Measurements from ENCODE around the gene PAWR. TPM values are rescaled to one million over a fixed set of nuclear protein-coding genes. Genes with fewer than 3 reads are reported as not detected.

Gene PAWR
- total and polyA plus RNA-seq, 2 of the 13 experiments (the other 11 are each of a cell fraction or from before 2014, with no cell fraction given), result 29.1 to 36.1 TPM

- TF ChIP-seq ZNF775 (CRISPR knock-in tag; IDR thresholded peaks at IDR 0.05; ENCODE audit: borderline replicate concordance), result no peak
- no peak for TF ChIP-seq FOSL1 (CRISPR knock-in tag; IDR thresholded peaks at IDR 0.05; ENCODE audit: borderline replicate concordance)
- TF ChIP-seq ZBTB7B (CRISPR knock-in tag; IDR thresholded peaks at IDR 0.05), result no peak
- TF ChIP-seq ZNF678 (CRISPR knock-in tag; IDR thresholded peaks at IDR 0.05), result no peak
- TF ChIP-seq CEBPB (IDR thresholded peaks at IDR 0.05; ENCODE audit: borderline replicate concordance, low read depth, low read length), result no peak
- no peak for TF ChIP-seq KLF9 (CRISPR knock-in tag; IDR thresholded peaks at IDR 0.05; ENCODE audit: low read depth)
- no peak for TF ChIP-seq ZBTB37 (CRISPR knock-in tag; IDR thresholded peaks at IDR 0.05)
- TF ChIP-seq BATF2 (CRISPR knock-in tag; IDR thresholded peaks at IDR 0.05), result no peak
Measured at GRCh38 chr12:79618848-79619404, 71.8 kb downstream of the PAWR start (continued).

GRCh38 chr12:79617696-79618095 lies 73.1 kb downstream of the PAWR start:
- Histone ChIP-seq H3K79me2 (ENCODE audit: insufficient read depth, low read length) (peaks cover 23% of the 10 kb centered on the region), H3K9me3 (ENCODE audit: low read length) (no peaks in the 10 kb centered on the region), H3K27ac (ENCODE audit: extremely low read length, insufficient read depth, low read length) (no peak overlapping the region), H3K9ac (ENCODE audit: insufficient read depth, low read depth, low read length) (no peak overlapping the region), H3K36me3 (replicated peaks in 1 of 2; ENCODE audit: control insufficient read depth in 1 of 2, insufficient read depth in 2 of 2, low read length in 2 of 2) (peaks cover 20 to 32% of the 10 kb centered on the region in 2 experiments), H3K27me3 (ENCODE audit: control insufficient read depth in 1 of 2, insufficient read depth in 2 of 2, low read length in 2 of 2) (no peaks in the 10 kb centered on the region), H2AFZ (ENCODE audit: low read length) (no peak overlapping the region), H4K20me1 (ENCODE audit: insufficient read depth, low read length) (peaks cover 10% of the 10 kb centered on the region; the same call in 1 of the 2 replicates), H3K4me2 (ENCODE audit: low read depth, low read length) (no peak overlapping the region), H3K4me1 (ENCODE audit: insufficient read depth, low read length) (no peaks in the 10 kb centered on the region), H3K4me3 (replicated peaks in 1 of 3; ENCODE audit: insufficient read depth in 1 of 3, low read depth in 2 of 3, low read length in 3 of 3) (no peak overlapping the region)
- CTCF ChIA-PET (ENCODE audit: low intra/inter-chr PET ratio, low total read pairs), result no interaction called here
- WGBS (ENCODE audit: low lambda C conversion rate), result 97% methylated on average over 4 of the region's 4 CpGs
- POLR2A ChIA-PET, result no interaction called here
- in situ Hi-C loops (cut with HindIII; ENCODE audit: extremely low pct_ligation_motif_present, low pct_unique_long_range_greater_than_20kb) (no loop called here), intact Hi-C loops (cut with micrococcal nuclease; ENCODE audit: unreplicated experiment) (no loop called here)
- no peak for TF ChIP-seq ZSCAN22 (CRISPR knock-in tag; IDR thresholded peaks at IDR 0.05)
- TF ChIP-seq MEF2D (CRISPR knock-in tag; IDR thresholded peaks at IDR 0.05), result no peak
- no peak for TF ChIP-seq ZNF660 (CRISPR knock-in tag; IDR thresholded peaks at IDR 0.05; ENCODE audit: borderline replicate concordance, low read depth)
- no peak for TF ChIP-seq ZNF292 (CRISPR knock-in tag; IDR thresholded peaks at IDR 0.05; ENCODE audit: borderline replicate concordance, low read depth)
- no peak for TF ChIP-seq RXRB (CRISPR knock-in tag; IDR thresholded peaks at IDR 0.05; ENCODE audit: borderline replicate concordance)
- no peak for TF ChIP-seq KDM1A (CRISPR knock-in tag; IDR thresholded peaks at IDR 0.05)
- TF ChIP-seq RELA (CRISPR knock-in tag; IDR thresholded peaks at IDR 0.05), result no peak
- TF ChIP-seq HNRNPL (IDR thresholded peaks at IDR 0.05; ENCODE audit: low read depth, low read length), result no peak
- TF ChIP-seq YEATS4 (CRISPR knock-in tag; IDR thresholded peaks at IDR 0.05; ENCODE audit: borderline replicate concordance), result no peak
- no peak for TF ChIP-seq TAF1 (CRISPR knock-in tag; IDR thresholded peaks at IDR 0.05)
- no peak for TF ChIP-seq ZNF180 (CRISPR knock-in tag; IDR thresholded peaks at IDR 0.05; ENCODE audit: borderline replicate concordance, low read depth)
- no peak for TF ChIP-seq MATR3 (CRISPR knock-in tag; IDR thresholded peaks at IDR 0.05)
- TF ChIP-seq ZNF460 (CRISPR knock-in tag; IDR thresholded peaks at IDR 0.05; ENCODE audit: borderline replicate concordance), result no peak
- no TSS peak for BruUV-seq (replicated peaks)
- no peak for ATAC-seq
- DNase-seq (ENCODE audit: low spot score), result no peak
- no peak for FAIRE-seq
